Peyer's patch (tissue), 4 donors: ENCODE measurements around the gene ZNHIT3.

ENCODE experiments used
- POLR2A ChIP-seq, 2 donors: fragments of 450-650 bp; IDR thresholded peaks; one replicate each; pipeline ENCODE4 v1.5.1; 2017; ENCODE audit warnings: antibody characterized with exemption in 2 of 2, mild to moderate bottlenecking in 2 of 2, moderate library complexity in 2 of 2
- TF ChIP-seq, protein P1 (sequence below), 6 experiments: fragments of 450-650 bp in 4 of 6; fragments of 200-600 bp in 2 of 6; sonication (generic) in 1 of 6; IDR thresholded peaks; one replicate each; pipeline ENCODE4 v1.5.1; 2017 to 2019; ENCODE audit warnings: antibody characterized with exemption in 6 of 6, mild to moderate bottlenecking in 3 of 6, moderate library complexity in 1 of 6

- TF ChIP-seq, protein P1, sequence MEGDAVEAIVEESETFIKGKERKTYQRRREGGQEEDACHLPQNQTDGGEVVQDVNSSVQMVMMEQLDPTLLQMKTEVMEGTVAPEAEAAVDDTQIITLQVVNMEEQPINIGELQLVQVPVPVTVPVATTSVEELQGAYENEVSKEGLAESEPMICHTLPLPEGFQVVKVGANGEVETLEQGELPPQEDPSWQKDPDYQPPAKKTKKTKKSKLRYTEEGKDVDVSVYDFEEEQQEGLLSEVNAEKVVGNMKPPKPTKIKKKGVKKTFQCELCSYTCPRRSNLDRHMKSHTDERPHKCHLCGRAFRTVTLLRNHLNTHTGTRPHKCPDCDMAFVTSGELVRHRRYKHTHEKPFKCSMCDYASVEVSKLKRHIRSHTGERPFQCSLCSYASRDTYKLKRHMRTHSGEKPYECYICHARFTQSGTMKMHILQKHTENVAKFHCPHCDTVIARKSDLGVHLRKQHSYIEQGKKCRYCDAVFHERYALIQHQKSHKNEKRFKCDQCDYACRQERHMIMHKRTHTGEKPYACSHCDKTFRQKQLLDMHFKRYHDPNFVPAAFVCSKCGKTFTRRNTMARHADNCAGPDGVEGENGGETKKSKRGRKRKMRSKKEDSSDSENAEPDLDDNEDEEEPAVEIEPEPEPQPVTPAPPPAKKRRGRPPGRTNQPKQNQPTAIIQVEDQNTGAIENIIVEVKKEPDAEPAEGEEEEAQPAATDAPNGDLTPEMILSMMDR (IDR thresholded peaks at IDR 0.05) = no peak
- TF ChIP-seq POLR2A (IDR thresholded peaks at IDR 0.05) = no peak
Measured at GRCh38 chr17:36512641-36513040, 26.2 kb downstream of the ZNHIT3 start.
